GM18502 (cell line): ENCODE results near the gene CARMIL1.
"Not testable (repeated sequence)": the region's sequence is repeated elsewhere in the genome, so short reads cannot be mapped to it uniquely, and the experiment has no call there.

ENCODE experiments used
- ATAC-seq: cut with Tn5 transposase; IDR thresholded peaks from one replicate; pipeline ENCODE4 v1.9.1; 2021; ENCODE audit warnings: mild to moderate bottlenecking; ENCODE audit not compliant: unreplicated experiment, poor library complexity

The CARMIL1 gene

GRCh38 chr6:25428758-25429317, 149.7 kb downstream of the CARMIL1 start:
- no peak for ATAC-seq

GRCh38 chr6:25431306-25431974, 152.3 kb downstream of the CARMIL1 start:
- no peak for ATAC-seq

GRCh38 chr6:25431975-25432307, 152.8 kb downstream of the CARMIL1 start:
- no peak for ATAC-seq

GRCh38 chr6:25434921-25435320, 155.7 kb downstream of the CARMIL1 start:
- ATAC-seq = no peak

- ATAC-seq = no peak
Observed at GRCh38 chr6:25435416-25435985, 156.3 kb downstream of the CARMIL1 start.

GRCh38 chr6:25436760-25437159, 157.6 kb downstream of the CARMIL1 start:
- ATAC-seq = no peak

GRCh38 chr6:25439368-25439767, 160.2 kb downstream of the CARMIL1 start:
- ATAC-seq = no peak

DNA sequence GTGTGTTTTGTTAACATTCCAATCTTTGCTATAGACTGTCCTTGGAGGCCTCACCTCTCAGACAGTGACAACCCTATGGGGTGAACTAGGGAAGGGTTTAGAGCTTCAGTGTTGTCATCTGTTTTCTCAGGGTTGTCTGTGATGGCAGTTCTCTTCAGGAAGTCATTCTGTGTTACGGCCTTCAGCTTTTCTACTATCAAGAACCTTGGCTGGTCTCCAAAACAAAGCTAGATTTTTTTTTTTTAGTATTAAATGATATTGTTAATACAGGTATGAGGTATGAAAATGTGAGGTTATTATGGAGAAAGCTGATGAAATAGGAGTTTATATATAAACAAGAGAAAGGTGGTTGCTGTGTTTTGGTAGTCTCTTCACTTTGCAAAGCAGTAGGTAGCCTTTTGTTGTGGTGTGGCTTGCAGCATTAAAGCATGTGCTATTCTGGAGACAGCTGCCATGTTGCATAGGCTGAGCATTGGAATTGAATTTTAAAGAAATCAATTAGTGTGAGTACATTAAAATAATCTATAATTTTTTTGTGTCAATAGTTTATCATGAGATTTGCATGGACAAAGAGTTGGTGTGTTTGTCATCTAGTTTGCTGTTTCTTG, 162.6 kb downstream of the CARMIL1 start:
- ATAC-seq = no peak

GRCh38 chr6:25442898-25443297, 163.7 kb downstream of the CARMIL1 start:
- no peak for ATAC-seq

DNA sequence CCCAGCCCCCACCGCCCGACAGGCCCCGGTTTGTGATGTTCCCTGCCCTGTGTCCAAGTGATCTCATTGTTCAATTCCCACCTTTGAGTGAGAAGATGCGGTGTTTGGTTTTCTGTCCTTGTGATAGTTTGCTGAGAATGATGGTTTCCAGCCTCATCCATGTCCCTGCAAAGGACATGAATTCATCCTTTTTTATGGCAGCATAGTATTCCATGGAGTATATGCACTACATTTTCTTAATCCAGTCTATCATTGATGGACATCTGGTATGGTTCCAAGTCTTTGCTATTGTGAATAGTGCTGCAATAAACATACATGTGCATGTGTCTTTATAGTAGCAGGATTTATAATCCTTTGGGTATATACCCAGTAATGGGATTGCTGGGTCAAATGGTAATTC, 165.3 kb downstream of the CARMIL1 start:
- not testable (repeated sequence) for ATAC-seq

- no peak for ATAC-seq
Observed at GRCh38 chr6:25446830-25447569, 167.8 kb downstream of the CARMIL1 start.

- no peak for ATAC-seq
Observed at GRCh38 chr6:25447570-25447929, 168.4 kb downstream of the CARMIL1 start.

- no peak for ATAC-seq
Observed at GRCh38 chr6:25448965-25449538, 169.9 kb downstream of the CARMIL1 start.

DNA sequence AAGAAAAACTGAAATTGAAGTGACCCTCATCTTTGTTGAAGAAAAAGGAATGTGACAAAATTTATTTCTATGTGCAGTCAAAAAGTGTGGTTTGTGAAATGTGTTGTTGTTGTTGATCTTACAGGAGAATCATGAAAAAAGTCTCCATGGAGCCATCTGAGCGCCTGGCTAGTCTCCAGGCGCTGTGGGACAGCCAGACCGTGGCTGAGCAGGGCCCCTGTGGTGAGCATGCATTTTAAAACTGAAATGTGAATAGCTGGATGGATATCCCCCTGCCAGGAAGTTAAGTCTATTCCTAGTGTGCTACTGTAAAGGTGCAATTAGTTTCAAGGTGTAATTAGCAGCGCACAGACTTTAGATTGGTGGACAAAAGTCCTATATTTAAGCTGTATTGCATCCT, 170.6 kb downstream of the CARMIL1 start:
- ATAC-seq = no peak

- ATAC-seq = no peak
Observed at GRCh38 chr6:25450469-25451198, 171.5 kb downstream of the CARMIL1 start.

DNA sequence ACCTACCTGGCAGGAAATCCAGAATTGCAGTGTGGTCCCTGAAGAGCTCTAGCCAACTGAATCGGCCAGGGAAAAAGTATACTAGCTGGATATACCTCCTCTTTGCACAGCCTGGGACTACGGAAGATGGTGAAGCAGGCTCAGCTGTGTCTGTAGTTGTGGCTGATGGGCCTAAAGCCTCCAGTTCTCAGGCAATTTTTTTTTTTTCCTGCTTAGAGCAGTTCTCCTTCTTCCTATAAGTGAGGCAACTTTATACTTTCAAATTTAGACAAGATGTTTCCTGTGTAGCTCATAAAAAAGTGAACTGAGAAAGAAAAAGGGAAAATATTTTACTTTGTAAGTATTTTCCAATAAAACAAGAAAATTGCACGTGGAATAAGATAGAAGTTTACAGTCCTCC, 172.9 kb downstream of the CARMIL1 start:
- no peak for ATAC-seq

- ATAC-seq = no peak
Observed at GRCh38 chr6:25453288-25453687, 174.1 kb downstream of the CARMIL1 start.

DNA sequence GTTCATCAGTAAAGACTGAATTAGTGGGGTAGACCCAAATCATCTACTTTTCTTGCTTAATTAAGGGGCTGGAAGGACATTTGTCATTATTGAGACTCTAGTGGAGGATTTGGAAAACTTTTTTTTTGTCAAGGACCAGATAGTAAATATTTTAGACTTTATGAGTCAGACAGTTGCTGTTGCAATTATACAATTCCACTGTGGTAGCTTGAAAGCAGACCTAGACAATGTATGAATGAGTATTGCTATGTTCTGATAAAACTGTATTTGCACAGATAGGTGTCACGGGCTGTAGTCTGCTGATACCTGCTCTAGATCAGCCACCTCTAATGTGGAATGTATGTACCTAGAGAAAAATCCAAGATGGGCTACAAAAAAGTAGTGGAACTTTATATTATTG, 175.0 kb downstream of the CARMIL1 start:
- ATAC-seq = no peak

- no peak for ATAC-seq
Observed at GRCh38 chr6:25456249-25457040, 177.3 kb downstream of the CARMIL1 start.
